Measurements from ENCODE around the gene SPINK1.
A peak's percentile ranks its signal among the peaks of the same experiment; 100 is the strongest.

- no peak for TF ChIP-seq KAT7 (CRISPR knock-in tag; IDR thresholded peaks at IDR 0.05; ENCODE audit: borderline replicate concordance)
- TF ChIP-seq SMC3 (conservative IDR thresholded peaks at IDR 0.05; ENCODE audit: insufficient read depth, low read depth, low read length): no peak
- TF ChIP-seq RBBP5 (IDR thresholded peaks at IDR 0.05; ENCODE audit: borderline replicate concordance, insufficient read depth, low read length, poor library complexity, severe bottlenecking): no peak
- TF ChIP-seq ZNF561 (CRISPR knock-in tag; conservative IDR thresholded peaks at IDR 0.05): no peak
- no peak for TF ChIP-seq HNRNPL (IDR thresholded peaks at IDR 0.05; ENCODE audit: low read depth, low read length)
- TF ChIP-seq CTCF (IDR thresholded peaks at IDR 0.05 in 2 of 3, conservative IDR thresholded peaks at IDR 0.05 in 1 of 3; ENCODE audit: insufficient read depth in 2 of 3, low read depth in 1 of 3, low read length in 3 of 3): no peak
- TF ChIP-seq CEBPG (CRISPR knock-in tag; IDR thresholded peaks at IDR 0.05): no peak
- peak in 1 of 2 experiments; percentile 79; a peak in 3 of 4 replicates for TF ChIP-seq CEBPG (tag; conservative IDR thresholded peaks at IDR 0.05 in 1 of 2, IDR thresholded peaks at IDR 0.05 in 1 of 2)
- no peak for TF ChIP-seq ZC3H11A (IDR thresholded peaks at IDR 0.05; ENCODE audit: low read depth, low read length)
- TF ChIP-seq OTX1 (CRISPR knock-in tag; IDR thresholded peaks at IDR 0.05): no peak
- no peak for TF ChIP-seq FOXM1 (IDR thresholded peaks at IDR 0.05; ENCODE audit: low read depth)
- no peak for TF ChIP-seq FOXM1 (CRISPR knock-in tag; IDR thresholded peaks at IDR 0.05; ENCODE audit: low read depth)
- no peak for TF ChIP-seq ZNF121 (CRISPR knock-in tag; conservative IDR thresholded peaks at IDR 0.05)
- TF ChIP-seq ZNF165 (CRISPR knock-in tag; IDR thresholded peaks at IDR 0.05; ENCODE audit: borderline replicate concordance): no peak
- no peak for TF ChIP-seq KAT8 (IDR thresholded peaks at IDR 0.05; ENCODE audit: low read depth)
- no peak for TF ChIP-seq KDM4B (IDR thresholded peaks at IDR 0.05; ENCODE audit: borderline replicate concordance in 2 of 2, low read depth in 1 of 2)
These were observed 26.4 kb downstream of the SPINK1 start for GRCh38 chr5:147805030-147805454.

Measured in K562 (cell line).